Measurements from ENCODE around the gene DNAJC6. TPM values are rescaled to one million over a fixed set of nuclear protein-coding genes. Genes with fewer than 3 reads are reported as not detected.

Gene DNAJC6
- total RNA-seq, 2 experiments from 2014 or later, result 1.9 TPM

- Mint-ChIP-seq H3K9me3 (no peaks in the 10 kb centered on the region), H3K36me3 (ENCODE audit: low read depth) (no peaks in the 10 kb centered on the region), H3K27me3 (peaks cover 1% of the 10 kb centered on the region), H3K4me3 (no peak overlapping the region), H3K27ac (no peak overlapping the region), H3K4me1 (no peaks in the 10 kb centered on the region)
- DNase-seq, result no peak
- POLR2A ChIA-PET, result no interaction called here
- CTCF ChIA-PET, result no interaction called here
These were observed 33.9 kb downstream of the DNAJC6 start for GRCh38 chr1:65343286-65343685.

GRCh38 chr1:65344171-65344814 lies 35.0 kb downstream of the DNAJC6 start:
- Mint-ChIP-seq H3K4me3 (no peak overlapping the region), H3K27ac (no peak overlapping the region), H3K36me3 (ENCODE audit: low read depth) (no peaks in the 10 kb centered on the region), H3K9me3 (no peaks in the 10 kb centered on the region), H3K27me3 (no peaks in the 10 kb centered on the region), H3K4me1 (no peaks in the 10 kb centered on the region)
- CTCF ChIA-PET, result no interaction called here
- POLR2A ChIA-PET, result no interaction called here
- no peak for DNase-seq

- ChIA-PET POLR2A (no interaction called here), CTCF (no interaction called here)
- Mint-ChIP-seq H3K27me3 (no peaks in the 10 kb centered on the region), H3K9me3 (no peaks in the 10 kb centered on the region), H3K36me3 (ENCODE audit: low read depth) (no peaks in the 10 kb centered on the region), H3K4me1 (no peaks in the 10 kb centered on the region), H3K4me3 (no peak overlapping the region), H3K27ac (no peak overlapping the region)
- no peak for DNase-seq
These were observed 36.8 kb downstream of the DNAJC6 start for GRCh38 chr1:65346190-65346589.

- no peaks in the 10 kb centered on the region for H3K4me1 Mint-ChIP-seq
- ChIA-PET CTCF (interaction anchor here (0.5 to 0.7 kb wide), 4 partner anchors 25 to 1118 kb away, joined by 3 to 4 read pairs (median 3); no protein-coding TSS in a partner anchor), POLR2A (no interaction called here)
- no peak overlapping the region for H3K4me3 Mint-ChIP-seq
- no peaks in the 10 kb centered on the region for H3K27me3 Mint-ChIP-seq
- no peak overlapping the region for H3K27ac Mint-ChIP-seq
- DNase-seq, result no peak
- no peaks in the 10 kb centered on the region for H3K9me3 Mint-ChIP-seq
- no peaks in the 10 kb centered on the region for H3K36me3 Mint-ChIP-seq (ENCODE audit: low read depth)
These were observed 45.8 kb downstream of the DNAJC6 start for GRCh38 chr1:65355031-65355712.

GRCh38 chr1:65357291-65357960 lies 48.1 kb downstream of the DNAJC6 start:
- H3K4me1 Mint-ChIP-seq, result no peaks in the 10 kb centered on the region
- no peaks in the 10 kb centered on the region for H3K36me3 Mint-ChIP-seq (ENCODE audit: low read depth)
- H3K9me3 Mint-ChIP-seq, result no peaks in the 10 kb centered on the region
- H3K27me3 Mint-ChIP-seq, result no peaks in the 10 kb centered on the region
- DNase-seq, result no peak
- no peak overlapping the region for H3K27ac Mint-ChIP-seq
- CTCF ChIA-PET, result no interaction called here
- no peak overlapping the region for H3K4me3 Mint-ChIP-seq
- POLR2A ChIA-PET, result no interaction called here

- H3K9me3 Mint-ChIP-seq, result no peaks in the 10 kb centered on the region
- H3K27ac Mint-ChIP-seq, result no peak overlapping the region
- H3K27me3 Mint-ChIP-seq, result no peaks in the 10 kb centered on the region
- no peaks in the 10 kb centered on the region for H3K4me1 Mint-ChIP-seq
- H3K36me3 Mint-ChIP-seq (ENCODE audit: low read depth), result no peaks in the 10 kb centered on the region
- no peak overlapping the region for H3K4me3 Mint-ChIP-seq
- DNase-seq, result no peak
- ChIA-PET CTCF (no interaction called here), POLR2A (no interaction called here)
These were observed 50.5 kb downstream of the DNAJC6 start for GRCh38 chr1:65359888-65360287.

GRCh38 chr1:65360648-65361047 lies 51.3 kb downstream of the DNAJC6 start:
- Mint-ChIP-seq H3K36me3 (ENCODE audit: low read depth) (no peaks in the 10 kb centered on the region), H3K9me3 (no peaks in the 10 kb centered on the region), H3K4me1 (no peaks in the 10 kb centered on the region), H3K27ac (no peak overlapping the region), H3K4me3 (no peak overlapping the region), H3K27me3 (no peaks in the 10 kb centered on the region)
- no peak for DNase-seq
- ChIA-PET CTCF (no interaction called here), POLR2A (no interaction called here)

- DNase-seq, result no peak
- Mint-ChIP-seq H3K9me3 (no peaks in the 10 kb centered on the region), H3K4me3 (no peak overlapping the region), H3K27ac (no peak overlapping the region), H3K27me3 (no peaks in the 10 kb centered on the region), H3K36me3 (ENCODE audit: low read depth) (no peaks in the 10 kb centered on the region), H3K4me1 (no peaks in the 10 kb centered on the region)
- ChIA-PET POLR2A (no interaction called here), CTCF (no interaction called here)
These were observed 53.2 kb downstream of the DNAJC6 start for GRCh38 chr1:65362545-65362944.

GRCh38 chr1:65363484-65363883 lies 54.1 kb downstream of the DNAJC6 start:
- H3K4me3 Mint-ChIP-seq, result no peak overlapping the region
- H3K27ac Mint-ChIP-seq, result no peak overlapping the region
- ChIA-PET CTCF (interaction anchor here (0.6 to 0.8 kb wide), 2 partner anchors 9 to 23 kb away, joined by 3 to 5 read pairs; no protein-coding TSS in a partner anchor), POLR2A (no interaction called here)
- H3K9me3 Mint-ChIP-seq, result no peaks in the 10 kb centered on the region
- H3K4me1 Mint-ChIP-seq, result no peaks in the 10 kb centered on the region
- no peaks in the 10 kb centered on the region for H3K27me3 Mint-ChIP-seq
- DNase-seq, result no peak
- no peaks in the 10 kb centered on the region for H3K36me3 Mint-ChIP-seq (ENCODE audit: low read depth)

GRCh38 chr1:65368403-65368802 lies 59.1 kb downstream of the DNAJC6 start:
- Mint-ChIP-seq H3K4me3 (no peak overlapping the region), H3K27ac (no peak overlapping the region), H3K9me3 (no peaks in the 10 kb centered on the region), H3K4me1 (no peaks in the 10 kb centered on the region), H3K36me3 (ENCODE audit: low read depth) (no peaks in the 10 kb centered on the region), H3K27me3 (peaks cover 2% of the 10 kb centered on the region)
- ChIA-PET POLR2A (no interaction called here), CTCF (no interaction called here)
- no peak for DNase-seq

GRCh38 chr1:65371544-65371943 lies 62.2 kb downstream of the DNAJC6 start:
- H3K27ac Mint-ChIP-seq, result no peak overlapping the region
- peaks cover 2% of the 10 kb centered on the region for H3K27me3 Mint-ChIP-seq
- no peaks in the 10 kb centered on the region for H3K4me1 Mint-ChIP-seq
- no peaks in the 10 kb centered on the region for H3K9me3 Mint-ChIP-seq
- ChIA-PET POLR2A (no interaction called here), CTCF (interaction anchor here (1.5 to 1.6 kb wide), 2 partner anchors 8 to 31 kb away, joined by 3 to 5 read pairs; no protein-coding TSS in a partner anchor)
- H3K36me3 Mint-ChIP-seq (ENCODE audit: low read depth), result peaks cover 2% of the 10 kb centered on the region
- no peak for DNase-seq
- no peak overlapping the region for H3K4me3 Mint-ChIP-seq

GRCh38 chr1:65372557-65372956 lies 63.2 kb downstream of the DNAJC6 start:
- no peak for DNase-seq
- ChIA-PET POLR2A (no interaction called here), CTCF (interaction anchor here (1.6 kb wide), 1 partner anchor 32 kb away, joined by 5 read pairs; no protein-coding TSS in a partner anchor)
- Mint-ChIP-seq H3K4me1 (no peaks in the 10 kb centered on the region), H3K27me3 (peaks cover 2% of the 10 kb centered on the region), H3K9me3 (no peaks in the 10 kb centered on the region), H3K4me3 (no peak overlapping the region), H3K27ac (no peak overlapping the region), H3K36me3 (ENCODE audit: low read depth) (peaks cover 2% of the 10 kb centered on the region)

- H3K4me1 Mint-ChIP-seq, result no peaks in the 10 kb centered on the region
- no peak for DNase-seq
- H3K4me3 Mint-ChIP-seq, result no peak overlapping the region
- ChIA-PET CTCF (no interaction called here), POLR2A (no interaction called here)
- H3K27me3 Mint-ChIP-seq, result no peaks in the 10 kb centered on the region
- no peak overlapping the region for H3K27ac Mint-ChIP-seq
- H3K9me3 Mint-ChIP-seq, result no peaks in the 10 kb centered on the region
- peaks cover 3% of the 10 kb centered on the region for H3K36me3 Mint-ChIP-seq (ENCODE audit: low read depth)
These were observed 68.3 kb downstream of the DNAJC6 start for GRCh38 chr1:65377496-65378246.
